ENCODE measurements around the gene ATAD1.
"Not testable (repeated sequence)": the region's sequence is repeated elsewhere in the genome, so short reads cannot be mapped to it uniquely, and the experiment has no call there.

- TF ChIP-seq, protein P1, sequence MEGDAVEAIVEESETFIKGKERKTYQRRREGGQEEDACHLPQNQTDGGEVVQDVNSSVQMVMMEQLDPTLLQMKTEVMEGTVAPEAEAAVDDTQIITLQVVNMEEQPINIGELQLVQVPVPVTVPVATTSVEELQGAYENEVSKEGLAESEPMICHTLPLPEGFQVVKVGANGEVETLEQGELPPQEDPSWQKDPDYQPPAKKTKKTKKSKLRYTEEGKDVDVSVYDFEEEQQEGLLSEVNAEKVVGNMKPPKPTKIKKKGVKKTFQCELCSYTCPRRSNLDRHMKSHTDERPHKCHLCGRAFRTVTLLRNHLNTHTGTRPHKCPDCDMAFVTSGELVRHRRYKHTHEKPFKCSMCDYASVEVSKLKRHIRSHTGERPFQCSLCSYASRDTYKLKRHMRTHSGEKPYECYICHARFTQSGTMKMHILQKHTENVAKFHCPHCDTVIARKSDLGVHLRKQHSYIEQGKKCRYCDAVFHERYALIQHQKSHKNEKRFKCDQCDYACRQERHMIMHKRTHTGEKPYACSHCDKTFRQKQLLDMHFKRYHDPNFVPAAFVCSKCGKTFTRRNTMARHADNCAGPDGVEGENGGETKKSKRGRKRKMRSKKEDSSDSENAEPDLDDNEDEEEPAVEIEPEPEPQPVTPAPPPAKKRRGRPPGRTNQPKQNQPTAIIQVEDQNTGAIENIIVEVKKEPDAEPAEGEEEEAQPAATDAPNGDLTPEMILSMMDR (IDR thresholded peaks at IDR 0.05): not testable (repeated sequence)
- not testable (repeated sequence) for TF ChIP-seq POLR2A, POLR2AphosphoS5, EP300 (IDR thresholded peaks at IDR 0.05)
Measured at GRCh38 chr10:87829051-87829450, 11.0 kb upstream of the ATAD1 start.
